RWPE1 (cell line): Measurements from ENCODE around the gene HOXB3.
A peak's percentile ranks its signal among the peaks of the same experiment; 100 is the strongest.
"Not testable (repeated sequence)": the region's sequence is repeated elsewhere in the genome, so short reads cannot be mapped to it uniquely, and the experiment has no call there.

ENCODE experiments used
- CTCF ChIA-PET: fragments of 350-600 bp; sonication (Branson Sonifier 250); formaldehyde crosslinking; extraction: SDS; loops from one replicate; lab custom pipeline; 2021; lab: Yijun Ruan, JAX
- POLR2A ChIA-PET: fragments of 400-600 bp; formaldehyde crosslinking; extraction: SDS; loops from one replicate; lab custom pipeline; 2020; ENCODE audit warnings: antibody characterized with exemption; ENCODE audit not compliant: low non-redundant PET; lab: Yijun Ruan, JAX
- DNase-seq: peaks from one replicate; pipeline ENCODE4 v3.0.0; 2012; ENCODE audit warnings: low spot score
- H3K27ac ChIP-seq: fragments of 450-650 bp; 2 replicates; pipeline ENCODE4 v1.5.1; 2017
- CTCF ChIP-seq: fragments of 450-650 bp; conservative IDR thresholded peaks from 2 replicates; pipeline ENCODE4 v1.5.1; 2017; ENCODE audit warnings: low read depth, mild to moderate bottlenecking

HOXB3 gene

GRCh38 chr17:48513666-48514455 lies 76.2 kb downstream of the HOXB3 start:
- ChIA-PET CTCF (interaction anchor here (0.8 kb wide), 1 partner anchor 9 kb away, joined by 3 read pairs; no protein-coding TSS in a partner anchor), POLR2A (no interaction called here)
- no peak for TF ChIP-seq CTCF
- DNase-seq: no peak
- no peak overlapping the region for H3K27ac ChIP-seq

DNA sequence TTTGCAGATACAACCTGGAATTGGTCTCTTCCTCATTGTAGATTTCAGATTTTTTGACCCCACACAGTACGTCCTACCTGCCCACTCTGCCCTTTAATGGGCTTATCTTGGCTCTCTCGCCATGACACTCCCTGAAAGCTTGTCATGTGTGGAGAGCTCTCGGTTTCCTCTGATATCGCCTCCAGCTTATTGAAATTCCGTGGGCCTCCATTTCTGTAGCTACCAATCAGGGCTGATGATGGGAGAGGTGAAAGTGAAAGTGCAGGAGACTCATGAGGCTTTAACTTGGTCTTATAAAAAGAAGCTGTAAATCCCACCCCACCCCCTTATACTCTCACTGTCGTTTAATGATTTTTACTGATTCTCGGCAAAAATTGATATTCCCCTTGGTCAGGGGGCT lies 76.9 kb downstream of the HOXB3 start:
- no peak for DNase-seq
- POLR2A ChIA-PET: no interaction called here
- no peak overlapping the region for H3K27ac ChIP-seq
- CTCF ChIA-PET: no interaction called here
- no peak for TF ChIP-seq CTCF

DNA sequence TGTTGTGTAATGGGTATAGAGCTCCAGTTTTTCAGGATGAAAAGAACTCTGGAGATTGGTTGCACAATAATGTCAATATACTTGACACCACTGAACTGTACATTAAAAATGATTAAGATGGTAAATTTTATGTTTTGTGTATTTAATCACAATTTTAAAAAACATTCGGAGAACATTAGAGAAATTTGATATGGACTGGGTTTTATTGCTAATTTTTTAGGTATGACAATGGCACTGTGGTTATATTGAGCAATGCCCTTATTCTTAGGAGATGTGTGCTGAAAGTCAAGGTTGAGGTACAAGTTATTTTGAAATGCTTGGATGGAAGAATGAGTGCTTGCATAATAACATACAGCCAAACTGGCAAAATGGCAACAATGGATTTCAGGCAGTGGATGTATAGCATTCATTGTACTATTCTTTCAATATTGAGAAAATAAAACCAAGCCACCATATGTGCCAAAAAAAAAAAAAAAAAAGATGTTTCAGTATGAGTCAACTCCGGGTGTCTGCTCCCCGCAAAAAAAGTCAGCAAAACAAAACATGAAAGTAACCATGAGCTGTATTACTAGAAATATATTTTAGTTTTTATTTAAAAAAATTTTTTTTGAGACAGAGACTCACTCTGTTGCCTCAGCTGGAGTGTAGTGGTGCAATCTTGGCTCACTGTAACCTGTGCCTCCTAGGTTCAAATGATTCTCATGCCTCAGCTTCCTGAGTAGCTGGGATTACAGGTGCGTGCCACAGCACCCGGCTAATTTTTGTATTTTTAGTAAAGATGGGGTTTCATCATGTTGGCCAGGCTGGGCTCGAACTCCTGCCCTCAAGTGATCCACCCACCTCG lies 79.1 kb downstream of the HOXB3 start:
- DNase-seq: no peak
- ChIA-PET POLR2A (no interaction called here), CTCF (no interaction called here)
- no peak for TF ChIP-seq CTCF
- peak overlapping the region; percentile 56; the same call in 1 of the 2 replicates for H3K27ac ChIP-seq

- H3K27ac ChIP-seq: no peak overlapping the region
- ChIA-PET CTCF (no interaction called here), POLR2A (no interaction called here)
- no peak for DNase-seq
- TF ChIP-seq CTCF: no peak
Measured at GRCh38 chr17:48510381-48510760, 79.7 kb downstream of the HOXB3 start.

DNA sequence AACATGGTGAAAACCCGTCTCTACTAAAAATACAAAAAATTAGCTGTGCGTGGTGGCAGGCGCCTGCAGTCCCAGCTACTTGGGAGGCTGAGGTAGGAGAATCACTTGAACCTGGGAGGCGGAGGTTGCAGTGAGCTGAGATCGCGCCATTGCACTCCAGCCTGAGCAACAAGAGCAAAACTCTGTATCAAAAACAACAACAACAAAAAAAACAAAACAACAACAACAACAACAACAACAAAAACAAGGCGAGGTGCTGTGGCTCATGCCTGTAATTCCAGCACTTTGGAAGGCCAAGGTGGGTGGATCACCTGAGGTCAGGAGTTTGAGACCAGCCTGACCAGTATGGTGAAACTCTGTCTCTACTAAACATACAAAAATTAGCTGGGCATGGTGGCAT lies 80.3 kb downstream of the HOXB3 start:
- H3K27ac ChIP-seq, POLR2A ChIA-PET, CTCF ChIA-PET, DNase-seq: not testable (repeated sequence)

DNA sequence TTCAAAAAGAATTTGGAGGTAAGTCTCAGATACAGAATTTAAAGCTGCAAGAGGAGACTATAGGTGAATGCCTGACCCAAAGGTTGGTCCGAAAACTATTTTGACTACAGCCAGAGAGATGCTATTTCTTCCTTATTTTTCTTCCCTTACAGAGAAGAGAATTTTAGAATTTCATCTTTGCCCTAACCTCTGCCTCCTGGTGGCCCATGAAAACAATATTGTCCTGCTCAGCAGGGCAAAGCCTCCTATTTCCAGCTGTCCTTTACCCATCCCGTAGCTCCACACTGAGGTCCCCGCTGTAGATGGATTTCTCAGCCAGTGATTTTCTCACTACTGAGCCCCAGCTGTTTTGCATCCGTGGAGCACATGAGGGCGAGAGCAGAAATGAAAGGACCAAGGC lies 83.8 kb downstream of the HOXB3 start:
- no peak for DNase-seq
- H3K27ac ChIP-seq: no peak overlapping the region
- no peak for TF ChIP-seq CTCF
- ChIA-PET POLR2A (no interaction called here), CTCF (interaction anchor here (0.6 to 1.0 kb wide), 2 partner anchors 10 to 41 kb away, joined by 3 to 4 read pairs; no protein-coding TSS in a partner anchor)

GRCh38 chr17:48505788-48506187 lies 84.3 kb downstream of the HOXB3 start:
- ChIA-PET POLR2A (interaction anchor here (0.6 kb wide), 1 partner anchor 31 kb away, joined by 7 read pairs; no protein-coding TSS in a partner anchor), CTCF (interaction anchor here (0.6 to 1.4 kb wide), 4 partner anchors 9 to 127 kb away, joined by 3 to 4 read pairs (median 4); no protein-coding TSS in a partner anchor)
- no peak for TF ChIP-seq CTCF
- DNase-seq: peak; percentile 41
- H3K27ac ChIP-seq: no peak overlapping the region
